Smooth muscle cell (in vitro differentiated cells): ENCODE measurements around the gene ZNF362. TPM values are rescaled to one million over a fixed set of nuclear protein-coding genes. Genes with fewer than 3 reads are reported as not detected.
A peak's percentile ranks its signal among the peaks of the same experiment; 100 is the strongest.

Experiments
- DNase-seq: peaks from one replicate; lab custom pipeline; 2025; ENCODE audit not compliant: unreplicated experiment; lab: John Stamatoyannopoulos, UW
- H2AFZ ChIP-seq: fragments of 200-600 bp; sonication (generic); 2 replicates; pipeline ENCODE4 v1.6.0; 2016; ENCODE audit warnings: antibody characterized with exemption, low read depth, mild to moderate bottlenecking
- H3F3A ChIP-seq: fragments of 200-600 bp; sonication (generic); 2 replicates; pipeline ENCODE4 v1.6.0; 2017; ENCODE audit warnings: antibody characterized with exemption, low read depth
- H3K27ac ChIP-seq: fragments of 200-600 bp; sonication (generic); 2 replicates; pipeline ENCODE4 v1.5.1; 2016; ENCODE audit warnings: low read depth, mild to moderate bottlenecking
- H3K27me3 ChIP-seq: fragments of 200-600 bp; sonication (generic); 2 replicates; pipeline ENCODE4 v1.6.1; 2016; ENCODE audit warnings: low read depth, mild to moderate bottlenecking
- H3K36me3 ChIP-seq: fragments of 200-600 bp; sonication (generic); 2 replicates; pipeline ENCODE4 v1.5.1; 2016; ENCODE audit warnings: low read depth
- H3K4me1 ChIP-seq: fragments of 200-600 bp; sonication (generic); 2 replicates; pipeline ENCODE4 v1.5.1; 2016; ENCODE audit warnings: low read depth
- H3K4me2 ChIP-seq: fragments of 200-600 bp; sonication (generic); 2 replicates; pipeline ENCODE4 v1.6.0; 2016; ENCODE audit warnings: mild to moderate bottlenecking
- H3K4me3 ChIP-seq: fragments of 200-600 bp; sonication (generic); 2 replicates; pipeline ENCODE4 v1.5.1; 2016; ENCODE audit warnings: mild to moderate bottlenecking
- H3K79me2 ChIP-seq: fragments of 200-600 bp; sonication (generic); 2 replicates; pipeline ENCODE4 v1.6.0; 2016; ENCODE audit warnings: low read depth, mild to moderate bottlenecking
- H3K9ac ChIP-seq: fragments of 200-600 bp; sonication (generic); 2 replicates; pipeline ENCODE4 v1.6.0; 2016; ENCODE audit warnings: low read depth
- H3K9me3 ChIP-seq: fragments of 200-600 bp; sonication (generic); replicated peaks from 2 replicates; pipeline ENCODE4 v1.5.1; 2016; ENCODE audit warnings: low read depth
- H4K20me1 ChIP-seq: fragments of 200-600 bp; sonication (generic); 2 replicates; pipeline ENCODE4 v1.6.0; 2016; ENCODE audit warnings: low read depth
- WGBS: methylation state at CpG from one replicate; pipeline ENCODE4 v1.1.7; 2016; ENCODE audit warnings: low lambda C conversion rate; 5-methylcytosine and 5-hydroxymethylcytosine counted together
- polyA plus RNA-seq: library from polyadenylated mRNA; unstranded; fragments of >200 nt; fragmentation: Nextera tagmentation; extraction: Ambion mirVana; gene quantifications from 2 replicates; pipeline ENCODE4 v1.2.1, GENCODE V29; 2016
- total RNA-seq: library from RNA; depleted of rRNA; stranded (reverse); fragments of >200 nt; gene quantifications from 2 replicates; pipeline ENCODE4 v1.2.3, GENCODE V29; 2014
- TF ChIP-seq, protein P1 (sequence below): fragments of 200-600 bp; sonication (generic); IDR thresholded peaks from 2 replicates; pipeline ENCODE4 v1.5.1; 2017; ENCODE audit warnings: borderline replicate concordance, mild to moderate bottlenecking, antibody characterized with exemption; ENCODE audit not compliant: insufficient read depth, poor library complexity, severe bottlenecking

ZNF362 gene
- total and polyA plus RNA-seq, 2 experiments from 2014 or later = 30.0 to 38.2 TPM

- peaks cover 100% of the 10 kb centered on the region for H4K20me1 ChIP-seq
- WGBS = 94% methylated on average over 5 of the region's 5 CpGs
- peaks cover 25% of the 10 kb centered on the region for H3K4me1 ChIP-seq
Measured at GRCh38 chr1:33332881-33333280, 76.6 kb downstream of the ZNF362 start.

GRCh38 chr1:33334081-33334552, 77.8 kb downstream of the ZNF362 start:
- Histone ChIP-seq H3K27ac (no peak overlapping the region), H3K4me3 (no peak overlapping the region), H3K9ac (no peak overlapping the region), H4K20me1 (peaks cover 100% of the 10 kb centered on the region), H3K4me2 (no peak overlapping the region), H3F3A (peaks cover 8% of the 10 kb centered on the region), H3K79me2 (peaks cover 78% of the 10 kb centered on the region), H2AFZ (no peak overlapping the region), H3K36me3 (peaks cover 4% of the 10 kb centered on the region), H3K27me3 (no peaks in the 10 kb centered on the region), H3K9me3 (no peaks in the 10 kb centered on the region), H3K4me1 (peaks cover 37% of the 10 kb centered on the region)
- no peak for DNase-seq
- 90% methylated on average over 17 of the region's 17 CpGs for WGBS
- TF ChIP-seq, protein P1, sequence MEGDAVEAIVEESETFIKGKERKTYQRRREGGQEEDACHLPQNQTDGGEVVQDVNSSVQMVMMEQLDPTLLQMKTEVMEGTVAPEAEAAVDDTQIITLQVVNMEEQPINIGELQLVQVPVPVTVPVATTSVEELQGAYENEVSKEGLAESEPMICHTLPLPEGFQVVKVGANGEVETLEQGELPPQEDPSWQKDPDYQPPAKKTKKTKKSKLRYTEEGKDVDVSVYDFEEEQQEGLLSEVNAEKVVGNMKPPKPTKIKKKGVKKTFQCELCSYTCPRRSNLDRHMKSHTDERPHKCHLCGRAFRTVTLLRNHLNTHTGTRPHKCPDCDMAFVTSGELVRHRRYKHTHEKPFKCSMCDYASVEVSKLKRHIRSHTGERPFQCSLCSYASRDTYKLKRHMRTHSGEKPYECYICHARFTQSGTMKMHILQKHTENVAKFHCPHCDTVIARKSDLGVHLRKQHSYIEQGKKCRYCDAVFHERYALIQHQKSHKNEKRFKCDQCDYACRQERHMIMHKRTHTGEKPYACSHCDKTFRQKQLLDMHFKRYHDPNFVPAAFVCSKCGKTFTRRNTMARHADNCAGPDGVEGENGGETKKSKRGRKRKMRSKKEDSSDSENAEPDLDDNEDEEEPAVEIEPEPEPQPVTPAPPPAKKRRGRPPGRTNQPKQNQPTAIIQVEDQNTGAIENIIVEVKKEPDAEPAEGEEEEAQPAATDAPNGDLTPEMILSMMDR = no peak

More at GRCh38 chr1:33332881-33333280, 76.6 kb downstream of the ZNF362 start:
- DNase-seq = no peak
- H3K9ac ChIP-seq = no peak overlapping the region
- H3K4me3 ChIP-seq = no peak overlapping the region
- no peak overlapping the region for H2AFZ ChIP-seq
- TF ChIP-seq, protein P1 = no peak
- H3K27ac ChIP-seq = no peak overlapping the region
- H3K36me3 ChIP-seq = peaks cover 12% of the 10 kb centered on the region
- H3K4me2 ChIP-seq = no peak overlapping the region
- H3K79me2 ChIP-seq = peaks cover 74% of the 10 kb centered on the region
- H3F3A ChIP-seq = peaks cover 14% of the 10 kb centered on the region
- H3K9me3 ChIP-seq = no peaks in the 10 kb centered on the region
- H3K27me3 ChIP-seq = no peaks in the 10 kb centered on the region

DNA sequence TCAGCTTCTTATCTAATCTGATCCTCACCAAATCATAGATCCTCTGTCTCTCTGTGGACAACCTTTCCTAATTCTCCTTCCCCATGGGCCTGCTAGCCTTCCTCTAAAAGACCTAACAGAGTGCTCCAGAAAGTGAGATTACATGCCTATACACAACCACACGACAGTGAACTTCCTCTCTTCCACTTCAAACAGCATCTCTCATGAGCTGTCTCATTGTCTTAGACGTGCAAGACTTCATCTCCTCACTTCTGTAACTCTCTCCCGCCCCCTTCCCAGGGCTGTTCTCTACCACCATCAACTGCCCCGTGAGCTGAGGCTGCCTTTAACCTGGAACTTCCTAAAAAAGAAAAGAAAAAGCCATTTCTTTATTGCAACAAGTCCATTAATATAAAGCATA, 78.7 kb downstream of the ZNF362 start:
- 70% methylated on average over 4 of the region's 4 CpGs for WGBS
- TF ChIP-seq, protein P1 = no peak
- Histone ChIP-seq H3K9me3 (no peaks in the 10 kb centered on the region), H3K4me2 (no peak overlapping the region), H3K27ac (peak overlapping the region; percentile 97), H3K79me2 (peaks cover 83% of the 10 kb centered on the region), H3F3A (peaks cover 8% of the 10 kb centered on the region), H3K36me3 (no peaks in the 10 kb centered on the region), H3K9ac (no peak overlapping the region), H3K4me3 (no peak overlapping the region), H3K4me1 (peaks cover 46% of the 10 kb centered on the region), H4K20me1 (peaks cover 100% of the 10 kb centered on the region), H2AFZ (no peak overlapping the region), H3K27me3 (no peaks in the 10 kb centered on the region)
- DNase-seq = no peak

DNA sequence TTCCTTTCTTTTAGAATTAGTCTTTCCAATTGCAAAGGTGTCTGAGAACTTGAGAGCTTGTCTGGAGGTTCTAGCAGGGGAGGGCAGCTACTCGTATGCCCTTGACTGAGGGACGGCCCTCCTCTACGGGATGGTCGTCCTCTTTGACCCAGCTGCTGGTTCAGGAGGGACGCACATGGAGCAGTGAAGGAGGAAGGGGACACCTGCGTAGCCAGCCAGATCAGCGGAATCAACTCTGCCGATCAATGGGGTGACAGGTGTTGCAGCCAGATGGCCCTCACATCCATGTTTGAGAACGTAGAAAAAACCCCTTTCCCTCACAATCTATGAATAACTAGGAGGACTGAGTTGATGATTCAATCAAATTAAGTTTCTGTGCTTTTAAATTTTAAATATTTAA, 80.3 kb downstream of the ZNF362 start:
- TF ChIP-seq, protein P1 = no peak
- H3K79me2 ChIP-seq = peaks cover 86% of the 10 kb centered on the region
- peaks cover 100% of the 10 kb centered on the region for H4K20me1 ChIP-seq
- no peaks in the 10 kb centered on the region for H3K9me3 ChIP-seq
- H3K27me3 ChIP-seq = no peaks in the 10 kb centered on the region
- H3K4me3 ChIP-seq = no peak overlapping the region
- no peak for DNase-seq
- H3K36me3 ChIP-seq = no peaks in the 10 kb centered on the region
- H3F3A ChIP-seq = peaks cover 20% of the 10 kb centered on the region
- peak overlapping the region; percentile 30 for H3K4me2 ChIP-seq
- no peak overlapping the region for H2AFZ ChIP-seq
- WGBS = 85% methylated on average over 9 of the region's 9 CpGs
- peak overlapping the region; percentile 97 for H3K27ac ChIP-seq
- H3K4me1 ChIP-seq = peaks cover 62% of the 10 kb centered on the region
- H3K9ac ChIP-seq = no peak overlapping the region
